Gastrocnemius medialis (tissue), 4 donors: Measurements from ENCODE around the gene GM2A.

Experiments used
- POLR2A ChIP-seq, 2 donors: fragments of 450-650 bp; IDR thresholded peaks; one replicate each; pipeline ENCODE4 v1.6.1; 2017; ENCODE audit warnings: antibody characterized with exemption in 2 of 2, mild to moderate bottlenecking in 2 of 2, moderate library complexity in 2 of 2
- TF ChIP-seq, protein P1 (sequence below), 5 experiments: fragments of 450-650 bp in 3 of 5; fragments of 200-600 bp in 2 of 5; sonication (generic) in 2 of 5; IDR thresholded peaks in 4 of 5; conservative IDR thresholded peaks in 1 of 5; 1 replicate in 4 of 5; 2 replicates in 1 of 5; pipeline ENCODE4 v1.5.1; 2016 to 2019; ENCODE audit warnings: antibody characterized with exemption in 5 of 5, mild to moderate bottlenecking in 3 of 5, moderate library complexity in 3 of 5

DNA sequence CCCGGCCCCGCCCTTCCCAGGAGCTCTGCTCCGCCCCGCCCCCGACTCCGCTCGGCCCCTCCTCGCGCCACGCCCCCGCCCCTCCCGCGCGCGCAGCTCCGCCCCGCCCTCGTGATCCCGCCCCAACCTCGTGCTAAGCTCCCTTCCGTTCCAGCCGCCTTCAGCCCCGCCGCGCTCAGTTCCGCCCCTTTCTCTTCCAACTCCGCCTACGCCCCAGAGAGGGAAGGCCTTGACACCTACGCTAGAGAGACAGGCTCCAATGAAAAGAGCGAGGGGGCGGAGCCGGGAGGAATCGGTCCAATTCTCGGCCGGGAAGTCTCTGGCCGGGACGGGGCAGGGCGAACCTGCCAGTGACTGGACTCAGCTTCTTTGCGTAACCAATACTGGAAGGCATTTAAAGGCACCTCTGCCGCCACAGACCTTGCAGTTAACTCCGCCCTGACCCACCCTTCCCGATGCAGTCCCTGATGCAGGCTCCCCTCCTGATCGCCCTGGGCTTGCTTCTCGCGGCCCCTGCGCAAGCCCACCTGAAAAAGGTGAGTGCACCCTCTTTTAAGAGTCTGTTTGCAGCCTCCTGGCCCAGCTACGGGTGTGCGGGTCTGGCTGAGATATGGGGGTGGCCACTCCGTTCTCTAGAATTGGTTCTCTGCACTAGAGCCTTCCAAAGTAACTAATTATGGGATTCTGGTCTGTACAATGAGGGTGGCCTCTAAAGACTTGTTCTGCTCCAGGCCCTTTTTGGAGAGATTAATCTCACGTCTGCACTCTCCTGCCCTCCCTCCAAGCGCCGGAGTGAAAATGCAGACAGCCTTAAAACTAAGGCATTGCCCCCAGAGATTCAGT, at the start of gene GM2A:
- TF ChIP-seq, protein P1, sequence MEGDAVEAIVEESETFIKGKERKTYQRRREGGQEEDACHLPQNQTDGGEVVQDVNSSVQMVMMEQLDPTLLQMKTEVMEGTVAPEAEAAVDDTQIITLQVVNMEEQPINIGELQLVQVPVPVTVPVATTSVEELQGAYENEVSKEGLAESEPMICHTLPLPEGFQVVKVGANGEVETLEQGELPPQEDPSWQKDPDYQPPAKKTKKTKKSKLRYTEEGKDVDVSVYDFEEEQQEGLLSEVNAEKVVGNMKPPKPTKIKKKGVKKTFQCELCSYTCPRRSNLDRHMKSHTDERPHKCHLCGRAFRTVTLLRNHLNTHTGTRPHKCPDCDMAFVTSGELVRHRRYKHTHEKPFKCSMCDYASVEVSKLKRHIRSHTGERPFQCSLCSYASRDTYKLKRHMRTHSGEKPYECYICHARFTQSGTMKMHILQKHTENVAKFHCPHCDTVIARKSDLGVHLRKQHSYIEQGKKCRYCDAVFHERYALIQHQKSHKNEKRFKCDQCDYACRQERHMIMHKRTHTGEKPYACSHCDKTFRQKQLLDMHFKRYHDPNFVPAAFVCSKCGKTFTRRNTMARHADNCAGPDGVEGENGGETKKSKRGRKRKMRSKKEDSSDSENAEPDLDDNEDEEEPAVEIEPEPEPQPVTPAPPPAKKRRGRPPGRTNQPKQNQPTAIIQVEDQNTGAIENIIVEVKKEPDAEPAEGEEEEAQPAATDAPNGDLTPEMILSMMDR (IDR thresholded peaks at IDR 0.05 in 4 of 5, conservative IDR thresholded peaks at IDR 0.05 in 1 of 5): no peak
- TF ChIP-seq POLR2A (IDR thresholded peaks at IDR 0.05): peak; percentile 68 to 91
